GM18502 (cell line): ENCODE results near the gene KIF27.
"Not testable (repeated sequence)": the region's sequence is repeated elsewhere in the genome, so short reads cannot be mapped to it uniquely, and the experiment has no call there.

Source experiments
- ATAC-seq: cut with Tn5 transposase; IDR thresholded peaks from one replicate; pipeline ENCODE4 v1.9.1; 2021; ENCODE audit warnings: mild to moderate bottlenecking; ENCODE audit not compliant: unreplicated experiment, poor library complexity

Gene KIF27

GRCh38 chr9:83932851-83933250 lies 11.6 kb upstream of the KIF27 start:
- ATAC-seq = no peak

- no peak for ATAC-seq
These were observed 10.8 kb upstream of the KIF27 start for GRCh38 chr9:83932011-83932410.

- no peak for ATAC-seq
These were observed 9.6 kb upstream of the KIF27 start for GRCh38 chr9:83930881-83931280.

- ATAC-seq = no peak
These were observed 6.4 kb upstream of the KIF27 start for GRCh38 chr9:83927591-83927990.

GRCh38 chr9:83920469-83920926 lies 734 bp downstream of the KIF27 start:
- ATAC-seq = peak; percentile 33

GRCh38 chr9:83919111-83919510 lies 2.1 kb downstream of the KIF27 start:
- no peak for ATAC-seq

- ATAC-seq = not testable (repeated sequence)
These were observed 9.0 kb downstream of the KIF27 start for GRCh38 chr9:83912194-83912593.

GRCh38 chr9:83906144-83906543 lies 15.1 kb downstream of the KIF27 start:
- no peak for ATAC-seq

- ATAC-seq = not testable (repeated sequence)
These were observed 20.6 kb downstream of the KIF27 start for GRCh38 chr9:83900615-83901014.

GRCh38 chr9:83894301-83894700 lies 26.9 kb downstream of the KIF27 start:
- ATAC-seq = not testable (repeated sequence)

- ATAC-seq = not testable (repeated sequence)
These were observed 34.7 kb downstream of the KIF27 start for GRCh38 chr9:83886498-83886897.

GRCh38 chr9:83885559-83886240 lies 35.5 kb downstream of the KIF27 start:
- ATAC-seq = not testable (repeated sequence)

GRCh38 chr9:83881687-83882408 lies 39.4 kb downstream of the KIF27 start:
- ATAC-seq = not testable (repeated sequence)

GRCh38 chr9:83875559-83875958 lies 45.7 kb downstream of the KIF27 start:
- ATAC-seq = not testable (repeated sequence)

GRCh38 chr9:83849895-83850294 lies 71.3 kb downstream of the KIF27 start:
- peak; percentile 93 for ATAC-seq

- not testable (repeated sequence) for ATAC-seq
These were observed 84.1 kb downstream of the KIF27 start for GRCh38 chr9:83837070-83837643.

- not testable (repeated sequence) for ATAC-seq
These were observed 90.7 kb downstream of the KIF27 start for GRCh38 chr9:83830426-83831071.

- not testable (repeated sequence) for ATAC-seq
These were observed 96.1 kb downstream of the KIF27 start for GRCh38 chr9:83824986-83825623.

GRCh38 chr9:83817356-83818278 lies 103.6 kb downstream of the KIF27 start, which contains the start of gene GKAP1:
TSS of gene GKAP1 (minus strand) at chr9:83817769. CDS start at chr9:83806517, 11,252 bp downstream.
- ATAC-seq = peak; percentile 84
